Stimulated activated CD8-positive, alpha-beta memory T cell treated with anti-CD3 and anti-CD28 coated beads, Interleukin-12 subunit alpha, Interleukin-12 subunit beta, amount 100 ng/mL, for 24 hours (primary cell): Measurements from ENCODE around the gene CD81.

Experiments
- DNase-seq: peaks from one replicate; pipeline ENCODE4 v3.0.0-alpha.2; 2020; ENCODE audit errors: extremely low read depth

Gene CD81

DNA sequence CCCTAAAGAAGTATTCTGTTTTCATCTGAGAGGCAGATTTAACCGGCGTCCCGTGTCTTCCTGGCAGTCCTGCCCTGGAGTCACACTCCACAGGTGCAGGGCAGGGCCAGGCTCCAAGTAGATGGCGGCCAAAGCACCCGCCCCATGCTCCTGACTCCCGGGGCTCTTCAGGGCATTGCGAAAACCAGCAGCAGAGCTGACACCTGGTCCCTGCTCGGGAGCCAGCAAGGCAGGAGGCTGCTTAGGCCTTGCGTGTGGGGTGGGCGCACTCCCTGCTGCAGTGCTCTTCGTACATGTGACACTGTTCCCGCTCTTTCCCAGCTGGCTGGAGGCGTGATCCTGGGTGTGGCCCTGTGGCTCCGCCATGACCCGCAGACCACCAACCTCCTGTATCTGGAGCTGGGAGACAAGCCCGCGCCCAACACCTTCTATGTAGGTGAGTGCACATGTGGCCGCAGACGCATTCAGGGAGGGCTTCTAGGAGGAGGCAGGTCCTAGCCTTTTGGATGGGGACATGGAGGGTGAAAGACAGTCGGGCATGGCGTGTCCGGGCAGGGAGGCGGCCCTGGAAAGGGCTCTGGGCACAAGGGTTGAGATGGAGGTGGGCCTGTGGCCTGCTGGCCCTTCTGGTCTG lies 13.1 kb downstream of the CD81 start:
- DNase-seq, result no peak

DNA sequence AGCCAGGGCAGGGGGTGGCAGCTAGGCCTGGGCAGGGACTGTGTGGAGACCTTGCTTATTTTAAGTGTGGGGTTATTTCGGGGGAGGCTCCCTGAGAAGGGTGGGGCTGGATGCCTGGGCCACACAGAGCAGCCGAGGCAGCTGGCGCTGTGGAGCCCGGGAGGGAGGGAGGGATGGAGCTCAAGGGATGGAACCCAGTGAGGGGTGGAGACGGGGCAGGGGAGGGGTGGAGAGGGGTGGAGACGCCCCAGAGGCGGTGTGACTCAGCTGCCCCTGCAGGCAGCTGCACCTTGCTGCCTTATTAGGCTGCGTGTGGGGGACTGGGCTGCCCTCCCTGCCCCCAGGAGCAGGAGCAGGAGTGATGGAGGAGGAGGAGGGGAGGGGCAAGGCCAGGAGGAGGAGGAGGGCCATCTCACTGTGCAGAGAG lies 13.6 kb downstream of the CD81 start:
- DNase-seq, result no peak

DNA sequence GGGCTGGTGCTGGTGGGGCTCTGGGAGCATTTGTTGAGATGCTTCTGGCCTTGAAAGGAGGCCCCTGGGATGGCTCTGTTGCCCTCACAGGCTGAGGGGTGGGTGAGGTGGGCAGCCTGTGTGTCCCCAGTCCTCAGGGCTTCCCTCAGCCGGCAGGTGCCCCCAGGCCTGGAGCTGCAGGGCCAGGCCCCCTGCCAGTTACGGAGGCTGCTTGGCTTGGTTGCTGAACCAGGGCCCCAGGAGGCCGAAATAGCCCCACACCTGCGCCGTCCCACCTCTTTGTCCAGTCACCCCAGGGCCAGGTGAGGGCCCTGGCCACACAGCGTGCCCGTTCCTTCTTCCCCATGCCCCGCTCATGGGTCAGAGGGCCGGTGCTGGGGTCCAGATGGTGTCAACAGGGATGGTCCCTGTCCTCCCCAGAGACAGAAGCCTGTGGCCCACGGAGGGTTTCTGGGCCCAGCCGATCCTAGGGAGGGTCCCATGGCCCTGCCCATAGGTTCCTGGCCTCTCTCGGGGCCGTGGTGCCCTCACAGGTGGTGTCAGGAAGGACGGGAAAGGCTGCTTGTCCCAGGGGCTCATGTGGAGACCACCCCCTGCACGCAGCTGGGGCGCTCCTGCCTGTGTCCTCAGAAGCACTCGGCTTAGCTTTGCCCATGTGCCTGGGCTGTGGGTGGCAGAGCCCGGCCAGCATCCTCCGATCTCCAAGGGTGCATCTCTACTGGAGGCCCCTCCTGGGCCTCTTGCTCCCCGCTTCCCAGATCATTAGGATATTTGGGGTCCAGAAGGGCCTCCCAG lies 14.3 kb downstream of the CD81 start:
- DNase-seq, result no peak

DNA sequence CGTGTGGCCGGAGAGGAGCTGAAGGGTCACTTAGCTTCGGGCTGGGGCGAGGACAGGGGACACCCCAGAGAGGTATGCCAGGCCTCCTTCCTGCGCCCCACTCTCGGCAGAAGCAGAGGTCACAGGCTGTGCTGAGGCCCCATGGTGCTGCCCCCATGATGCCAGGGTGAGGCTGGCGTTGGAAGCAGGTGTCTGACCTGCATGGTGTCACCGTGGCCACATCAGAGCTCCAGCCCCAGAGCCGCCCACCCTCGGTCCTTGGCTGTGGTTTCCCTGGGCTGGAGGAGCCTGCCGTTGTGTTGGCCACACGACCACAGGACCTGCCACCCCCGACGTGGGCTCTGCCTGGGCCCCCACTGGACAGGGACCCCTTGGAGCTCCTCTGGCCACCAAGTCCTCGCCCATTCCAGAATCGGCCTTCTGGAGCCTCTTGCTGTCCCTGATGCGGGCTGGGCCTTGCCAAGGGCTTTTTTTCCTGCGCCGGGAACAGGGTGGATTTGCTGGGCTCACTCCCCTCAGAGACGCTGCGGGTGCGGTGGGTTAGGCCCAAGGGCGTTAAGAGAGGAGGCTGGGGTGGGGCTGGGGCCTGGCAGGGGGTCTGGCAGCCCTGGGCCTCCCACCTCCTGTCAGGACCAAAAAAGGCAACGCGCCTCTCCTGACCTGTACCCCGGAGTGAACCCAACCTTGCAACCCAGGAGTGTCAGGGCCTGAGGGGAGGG lies 15.3 kb downstream of the CD81 start:
- DNase-seq, result no peak

DNA sequence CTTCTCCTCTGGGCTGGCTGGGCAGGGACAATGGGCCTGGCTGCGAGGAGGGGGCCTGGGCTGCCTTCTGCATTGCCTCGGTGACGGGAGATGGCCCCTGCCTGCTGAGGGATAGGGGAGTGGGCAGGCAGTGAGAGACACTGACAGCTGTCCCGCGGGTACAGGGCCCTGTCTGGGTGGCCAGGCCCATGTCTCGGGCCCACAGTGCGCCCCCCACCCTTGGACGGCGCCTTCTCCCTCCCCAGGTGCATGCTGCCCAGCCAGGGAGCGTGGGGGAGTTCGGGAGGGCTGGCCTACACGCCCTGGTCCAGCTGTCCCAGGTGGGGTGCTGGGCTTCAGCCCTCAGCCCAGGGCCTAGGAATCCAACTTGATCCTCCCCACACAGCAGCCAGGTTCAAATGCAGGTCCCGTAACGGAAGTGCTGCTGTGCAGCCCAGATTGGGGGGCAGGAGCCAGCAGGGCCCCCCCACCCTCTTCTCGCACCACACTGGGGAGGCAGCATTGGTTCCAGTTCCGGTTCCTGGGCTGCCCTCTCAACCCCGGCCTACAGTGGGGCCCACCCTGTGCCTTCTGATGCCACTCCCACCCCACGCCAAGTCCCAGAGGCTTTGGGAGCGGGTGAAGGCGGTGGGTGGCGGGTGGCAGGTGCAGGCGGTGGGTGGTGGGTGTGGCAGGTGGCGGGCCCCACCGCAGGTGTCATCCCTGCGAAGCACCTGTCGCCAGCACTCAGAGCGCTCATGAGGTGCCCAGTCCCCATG lies 16.2 kb downstream of the CD81 start:
- no peak for DNase-seq

DNA sequence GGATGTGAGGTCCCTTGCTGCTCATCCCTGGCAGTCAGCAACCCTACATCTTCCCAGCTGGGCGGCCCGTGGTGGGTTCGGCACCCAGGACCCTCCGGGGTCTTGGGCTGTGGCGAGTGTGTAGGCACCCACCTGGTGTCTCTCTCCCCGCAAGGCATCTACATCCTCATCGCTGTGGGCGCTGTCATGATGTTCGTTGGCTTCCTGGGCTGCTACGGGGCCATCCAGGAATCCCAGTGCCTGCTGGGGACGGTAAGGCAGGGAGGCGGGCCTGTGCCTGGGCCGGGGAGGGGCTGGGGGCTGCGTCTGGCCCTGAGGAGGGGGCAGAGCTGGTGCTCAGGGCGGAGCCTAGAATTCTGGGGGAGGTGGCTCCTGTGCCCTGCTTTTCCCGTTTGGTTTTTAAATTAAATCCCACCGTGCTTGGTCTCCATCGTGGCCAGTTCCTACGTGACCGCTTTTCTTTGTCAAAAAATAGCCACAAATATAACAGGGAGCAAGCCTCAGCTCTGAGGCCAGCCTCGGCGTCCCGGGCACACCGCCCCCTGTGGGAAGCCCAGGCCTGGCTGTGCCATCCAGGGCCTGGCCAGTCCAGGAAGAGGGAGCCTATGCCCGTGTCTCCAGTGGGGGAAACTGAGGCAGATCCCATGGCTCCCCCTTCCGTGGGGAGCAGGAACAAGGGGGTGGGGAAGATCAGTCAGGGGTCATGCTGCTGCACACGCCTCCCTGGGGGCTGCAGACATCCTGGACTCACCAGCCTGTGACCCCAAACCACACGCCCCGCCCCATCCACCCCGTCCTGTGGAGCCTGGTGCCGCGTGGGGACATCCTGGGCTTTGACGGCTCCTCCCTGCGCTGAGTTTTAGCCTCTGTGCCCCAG lies 17.1 kb downstream of the CD81 start:
- no peak for DNase-seq

DNA sequence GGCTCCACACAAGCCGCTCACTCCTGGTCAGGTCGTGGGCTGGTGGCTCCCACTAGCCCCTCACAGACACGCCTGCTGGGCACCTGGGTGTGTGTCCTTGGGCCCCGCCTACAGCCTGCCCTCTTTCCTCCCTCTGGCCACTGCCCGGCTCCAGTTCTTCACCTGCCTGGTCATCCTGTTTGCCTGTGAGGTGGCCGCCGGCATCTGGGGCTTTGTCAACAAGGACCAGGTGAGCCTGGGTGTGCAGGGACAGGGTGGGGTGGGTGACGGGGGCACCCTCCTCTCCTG lies 17.7 kb downstream of the CD81 start:
- DNase-seq, result no peak

DNA sequence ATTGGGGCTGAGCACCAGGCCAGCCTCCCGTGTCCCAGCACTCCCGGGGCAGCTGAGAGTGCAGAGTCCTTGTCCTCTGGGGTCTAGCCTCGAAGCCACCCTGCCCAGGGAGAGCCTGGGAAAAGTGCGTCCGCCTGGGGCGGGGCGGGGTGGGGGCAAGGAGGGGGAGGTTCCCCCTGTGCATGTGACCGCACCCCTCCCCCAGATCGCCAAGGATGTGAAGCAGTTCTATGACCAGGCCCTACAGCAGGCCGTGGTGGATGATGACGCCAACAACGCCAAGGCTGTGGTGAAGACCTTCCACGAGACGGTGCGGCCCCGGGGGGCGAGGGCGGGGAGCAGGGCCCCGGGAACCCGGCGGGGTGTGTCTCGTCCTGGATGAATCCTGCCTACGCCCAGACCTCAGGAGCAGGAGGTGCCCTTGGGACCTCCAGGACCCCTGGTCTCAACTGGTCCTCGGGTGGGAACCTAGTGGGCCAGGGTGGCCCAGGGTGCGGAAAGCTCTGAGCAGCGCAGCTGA lies 18.2 kb downstream of the CD81 start:
- DNase-seq, result no peak

DNA sequence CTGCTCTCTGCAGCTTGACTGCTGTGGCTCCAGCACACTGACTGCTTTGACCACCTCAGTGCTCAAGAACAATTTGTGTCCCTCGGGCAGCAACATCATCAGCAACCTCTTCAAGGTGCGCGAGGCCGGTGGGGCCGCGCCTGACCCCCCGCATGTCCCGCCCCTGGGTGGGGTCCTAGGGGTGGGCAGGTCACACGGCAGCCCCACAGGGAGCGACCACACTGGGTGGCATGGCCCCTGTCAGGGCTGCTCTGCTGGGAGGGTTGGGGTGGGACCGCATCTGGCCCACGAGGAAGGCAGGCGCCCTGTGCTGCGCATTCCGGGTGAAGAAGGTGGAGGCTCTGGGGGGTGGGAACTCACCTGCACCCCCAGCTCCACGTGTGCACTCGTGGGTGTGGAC lies 18.7 kb downstream of the CD81 start:
- DNase-seq, result no peak

DNA sequence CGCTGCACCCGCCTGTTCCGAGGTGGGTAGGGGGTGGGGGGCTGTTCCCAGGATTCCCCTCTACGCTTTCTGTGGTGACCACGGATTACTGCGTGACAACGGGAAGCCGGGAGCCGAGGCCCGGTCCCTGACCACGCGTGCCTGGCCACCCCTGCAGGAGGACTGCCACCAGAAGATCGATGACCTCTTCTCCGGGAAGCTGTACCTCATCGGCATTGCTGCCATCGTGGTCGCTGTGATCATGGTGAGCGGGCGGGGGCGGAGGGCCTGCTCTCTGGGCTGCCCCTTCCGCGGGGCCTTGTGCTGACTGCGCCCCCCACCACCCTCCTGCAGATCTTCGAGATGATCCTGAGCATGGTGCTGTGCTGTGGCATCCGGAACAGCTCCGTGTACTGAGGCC lies 19.4 kb downstream of the CD81 start:
- DNase-seq, result no peak

DNA sequence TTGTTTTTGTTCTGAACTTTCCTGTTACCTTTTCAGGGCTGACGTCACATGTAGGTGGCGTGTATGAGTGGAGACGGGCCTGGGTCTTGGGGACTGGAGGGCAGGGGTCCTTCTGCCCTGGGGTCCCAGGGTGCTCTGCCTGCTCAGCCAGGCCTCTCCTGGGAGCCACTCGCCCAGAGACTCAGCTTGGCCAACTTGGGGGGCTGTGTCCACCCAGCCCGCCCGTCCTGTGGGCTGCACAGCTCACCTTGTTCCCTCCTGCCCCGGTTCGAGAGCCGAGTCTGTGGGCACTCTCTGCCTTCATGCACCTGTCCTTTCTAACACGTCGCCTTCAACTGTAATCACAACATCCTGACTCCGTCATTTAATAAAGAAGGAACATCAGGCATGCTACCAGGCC lies 19.9 kb downstream of the CD81 start:
- no peak for DNase-seq

DNA sequence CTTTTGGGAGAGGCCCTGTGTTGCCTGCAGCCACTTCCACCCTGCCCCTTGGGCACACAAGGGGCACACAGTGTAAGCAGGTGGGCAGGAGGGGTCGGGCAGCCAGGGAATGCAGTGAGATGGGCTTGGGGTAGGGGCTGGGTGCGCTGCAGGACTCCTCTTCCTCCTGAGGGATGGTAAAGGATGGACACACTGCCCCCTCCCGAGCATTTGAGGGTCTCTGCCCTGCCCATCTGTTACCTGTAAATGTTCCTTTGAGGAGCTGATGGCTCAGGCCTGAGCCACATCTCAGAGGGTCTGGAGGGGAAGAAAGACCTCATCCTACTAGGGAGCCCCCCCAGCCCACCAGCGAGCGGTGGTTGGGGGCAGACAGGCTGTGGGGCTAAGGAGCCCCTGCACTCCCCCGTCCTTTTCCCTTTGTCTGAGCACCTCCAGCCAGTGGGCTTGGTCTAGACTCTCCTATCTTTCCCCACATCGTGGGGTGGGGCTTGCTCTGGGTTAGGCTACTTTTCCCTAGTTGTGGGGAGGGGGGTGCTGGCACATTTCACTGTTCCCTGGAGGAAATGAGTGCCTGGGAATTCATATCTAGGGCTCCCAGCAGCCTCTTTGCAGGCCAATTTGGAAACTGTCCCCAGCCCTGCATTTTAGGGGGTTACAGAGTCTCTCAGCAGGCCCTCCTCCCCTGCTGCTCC lies 21.7 kb downstream of the CD81 start:
- DNase-seq, result no peak

DNA sequence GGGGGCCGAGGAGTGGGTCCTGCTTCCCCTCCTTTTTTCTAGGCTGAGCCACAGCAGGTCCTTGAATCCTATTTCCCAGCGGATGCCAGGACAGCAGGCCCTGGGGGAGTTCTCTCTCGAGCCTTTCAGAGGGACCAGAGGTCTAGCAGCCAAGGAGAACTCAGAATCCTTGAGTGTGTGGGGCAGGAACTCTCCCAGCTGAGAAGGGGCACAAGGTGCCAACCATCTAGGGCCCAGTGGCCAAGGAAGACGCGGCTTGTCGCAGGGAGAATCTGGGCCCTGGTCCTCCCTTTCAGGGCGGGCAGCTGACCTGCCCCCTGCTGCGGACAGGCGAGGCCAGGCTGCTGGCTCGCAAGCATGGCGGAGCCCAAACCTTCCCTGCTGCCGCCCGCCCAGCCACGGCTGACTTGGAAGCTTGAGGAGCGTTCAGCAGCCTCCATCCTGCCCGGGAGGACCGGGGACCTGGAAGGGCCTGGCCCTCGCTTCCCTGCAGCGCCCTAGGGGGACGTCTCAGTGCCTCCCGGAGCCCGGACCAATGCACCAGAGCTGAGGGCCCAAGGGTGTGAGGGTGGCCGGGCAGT lies 22.5 kb downstream of the CD81 start:
- no peak for DNase-seq

DNA sequence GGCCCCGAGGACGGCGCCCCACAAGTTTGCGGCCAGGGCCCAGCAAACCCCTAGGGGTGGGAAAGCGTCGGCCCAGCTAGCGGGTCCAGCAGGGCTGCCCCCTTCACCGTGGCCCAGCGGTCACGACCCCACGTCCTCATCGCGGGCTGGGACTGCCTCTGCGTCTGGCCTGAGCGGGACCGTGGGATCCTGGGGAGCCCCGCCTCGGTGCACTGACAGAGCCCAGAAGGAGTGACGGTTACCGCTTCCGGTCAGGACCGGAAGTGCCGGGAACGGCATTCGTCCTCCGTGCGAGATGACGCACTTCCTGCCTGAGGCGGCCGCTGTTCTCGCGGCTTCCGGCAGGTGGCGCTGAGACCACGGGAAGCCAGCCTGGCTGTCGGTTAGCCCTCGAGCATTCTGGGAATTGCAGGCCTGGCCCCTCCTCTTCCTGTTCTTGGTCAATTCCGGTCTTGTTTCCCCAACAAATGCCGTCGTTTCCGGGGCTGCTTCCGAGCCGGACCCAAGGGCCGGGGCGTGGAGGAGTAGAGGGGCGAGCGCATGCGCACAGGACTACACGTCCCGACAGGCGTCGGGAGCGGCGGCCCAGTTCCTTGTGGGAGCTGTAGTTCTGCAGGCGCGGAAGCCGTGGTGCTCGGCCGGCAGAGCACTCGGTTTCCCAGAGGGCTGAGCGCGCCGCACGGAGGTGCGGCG lies 23.1 kb downstream of the CD81 start, which contains the start of gene TSSC4:
Gene TSSC4, plus strand, starts transcription at position 682 of the 693 bp plus-strand sequence. CDS start 1,884 bp downstream, outside the sequence.
- peak; percentile 97 for DNase-seq

DNA sequence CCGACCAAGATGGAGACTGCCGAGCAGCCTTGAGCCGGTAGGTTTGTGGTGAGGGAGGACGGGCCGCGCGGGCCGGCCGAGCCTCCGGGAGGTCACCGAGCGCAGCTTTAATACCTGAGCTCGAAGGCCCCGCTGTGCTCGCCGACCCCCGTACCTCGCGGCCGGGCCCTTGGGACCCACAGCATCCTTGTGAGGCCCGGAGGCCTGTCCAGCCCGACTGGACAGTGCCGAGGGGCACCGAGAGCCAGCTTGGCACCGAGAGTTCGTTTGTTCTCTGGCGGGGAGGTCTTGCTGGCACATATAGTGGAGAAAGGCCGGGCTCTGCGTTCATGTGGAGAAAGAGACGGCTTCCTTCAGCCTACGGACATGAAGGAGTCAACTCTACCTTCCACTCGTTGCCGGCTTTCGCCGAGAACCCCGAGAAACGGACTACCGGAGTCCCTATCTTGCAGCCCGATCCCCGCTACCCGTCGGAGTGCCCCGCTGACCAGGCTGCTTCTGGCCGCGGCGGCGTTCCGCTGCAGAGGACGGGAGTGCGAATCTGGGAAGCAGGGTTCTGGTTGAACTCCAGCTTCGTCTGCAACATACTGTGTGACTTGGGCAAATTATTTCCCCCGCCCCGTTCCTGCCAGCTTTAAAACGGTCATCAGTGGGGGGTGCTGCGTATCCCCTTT lies 23.8 kb downstream of the CD81 start:
- DNase-seq, result no peak

DNA sequence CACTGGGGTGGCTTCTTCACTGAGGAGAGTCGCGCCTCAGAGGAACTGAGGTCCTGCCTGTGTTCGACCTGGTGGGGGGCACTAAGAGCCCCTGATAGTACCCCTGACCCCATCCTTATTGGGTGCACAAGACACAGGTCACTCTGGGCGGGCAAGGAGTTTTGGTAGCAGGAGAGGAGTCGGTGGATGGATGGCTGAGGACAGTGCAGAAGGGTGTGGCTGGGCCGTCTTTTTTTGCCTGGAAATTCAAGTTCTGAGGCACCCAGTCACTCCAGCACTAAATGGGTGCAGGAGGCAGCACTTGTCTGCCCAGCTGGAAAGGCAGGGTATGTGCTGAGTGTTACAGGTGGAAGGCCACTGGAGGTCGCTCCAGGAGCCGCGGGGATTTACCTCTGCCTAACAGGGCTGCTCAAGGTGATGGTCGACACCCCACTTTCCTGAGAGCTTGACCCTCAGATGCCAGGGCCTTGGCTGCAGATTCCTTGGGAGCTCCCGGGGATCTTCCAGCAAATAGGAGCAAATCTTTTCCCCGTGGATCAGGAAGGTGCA lies 24.4 kb downstream of the CD81 start:
- no peak for DNase-seq

DNA sequence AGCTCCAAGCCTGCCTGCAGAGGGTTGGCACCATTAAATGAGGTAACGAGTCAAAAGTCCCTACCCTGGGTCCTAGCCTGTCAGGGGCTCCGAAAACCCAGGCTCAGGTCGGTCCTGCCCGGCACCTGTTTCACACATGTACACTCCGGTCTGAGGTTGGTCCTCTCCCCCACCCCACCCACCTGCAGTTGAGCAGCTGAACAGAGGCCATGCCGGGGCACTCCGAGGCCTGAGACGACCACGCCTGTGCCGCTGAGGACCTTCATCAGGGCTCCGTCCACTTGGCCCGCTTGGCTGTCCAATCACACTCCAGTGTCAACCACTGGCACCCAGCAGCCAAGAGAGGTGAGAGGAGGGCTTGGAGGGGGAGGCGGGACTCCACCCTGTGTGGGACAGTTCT lies 25.0 kb downstream of the CD81 start:
- DNase-seq, result no peak

DNA sequence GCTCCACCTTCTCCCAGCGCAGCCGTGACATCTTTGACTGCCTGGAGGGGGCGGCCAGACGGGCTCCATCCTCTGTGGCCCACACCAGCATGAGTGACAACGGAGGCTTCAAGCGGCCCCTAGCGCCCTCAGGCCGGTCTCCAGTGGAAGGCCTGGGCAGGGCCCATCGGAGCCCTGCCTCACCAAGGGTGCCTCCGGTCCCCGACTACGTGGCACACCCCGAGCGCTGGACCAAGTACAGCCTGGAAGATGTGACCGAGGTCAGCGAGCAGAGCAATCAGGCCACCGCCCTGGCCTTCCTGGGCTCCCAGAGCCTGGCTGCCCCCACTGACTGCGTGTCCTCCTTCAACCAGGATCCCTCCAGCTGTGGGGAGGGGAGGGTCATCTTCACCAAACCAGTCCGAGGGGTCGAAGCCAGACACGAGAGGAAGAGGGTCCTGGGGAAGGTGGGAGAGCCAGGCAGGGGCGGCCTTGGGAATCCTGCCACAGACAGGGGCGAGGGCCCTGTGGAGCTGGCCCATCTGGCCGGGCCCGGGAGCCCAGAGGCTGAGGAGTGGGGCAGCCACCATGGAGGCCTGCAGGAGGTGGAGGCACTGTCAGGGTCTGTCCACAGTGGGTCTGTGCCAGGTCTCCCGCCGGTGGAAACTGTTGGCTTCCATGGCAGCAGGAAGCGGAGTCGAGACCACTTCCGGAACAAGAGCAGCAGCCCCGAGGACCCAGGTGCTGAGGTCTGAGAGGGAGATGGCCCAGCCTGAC lies 26.0 kb downstream of the CD81 start:
- DNase-seq, result no peak
